WTC11 (cell line): ENCODE data around the gene TSKU.

Experiments
- FOXP1 ChIP-seq: sonication (generic); formaldehyde crosslinking; IDR thresholded peaks from 2 replicates; pipeline ENCODE4 v1.8.0; 2022; ENCODE audit warnings: missing genetic modification reagents, mild to moderate bottlenecking, moderate library complexity, borderline replicate concordance
- NFYB ChIP-seq: sonication (generic); formaldehyde crosslinking; conservative IDR thresholded peaks from 2 replicates; pipeline ENCODE4 v1.8.0; 2022; ENCODE audit warnings: low read depth, missing genetic modification reagents
- ZBTB21 ChIP-seq: sonication (generic); formaldehyde crosslinking; IDR thresholded peaks from 2 replicates; pipeline ENCODE4 v1.8.1; 2023; ENCODE audit warnings: mild to moderate bottlenecking, missing genetic modification reagents, borderline replicate concordance
- ZNF317 ChIP-seq: sonication (generic); formaldehyde crosslinking; IDR thresholded peaks from 2 replicates; pipeline ENCODE4 v1.8.1; 2023; ENCODE audit warnings: low read depth, mild to moderate bottlenecking, moderate library complexity, missing genetic modification reagents, borderline replicate concordance
- TF ChIP-seq, protein P1 (sequence below): fragments of 200-600 bp; IDR thresholded peaks from 2 replicates; pipeline ENCODE4 v1.8.0; 2022; ENCODE audit warnings: antibody characterized with exemption
- TF ChIP-seq, protein P2 (sequence below): sonication (generic); formaldehyde crosslinking; IDR thresholded peaks from 2 replicates; pipeline ENCODE4 v1.8.0; 2023; ENCODE audit warnings: missing genetic modification reagents, mild to moderate bottlenecking, borderline replicate concordance
- TF ChIP-seq, protein P3 (sequence below): sonication (generic); formaldehyde crosslinking; IDR thresholded peaks from 2 replicates; pipeline ENCODE4 v1.8.1; 2023; ENCODE audit warnings: mild to moderate bottlenecking, missing genetic modification reagents, moderate library complexity
- TF ChIP-seq, protein P4 (sequence below): fragments of 250-450 bp; sonication (Bioruptor Pico); IDR thresholded peaks from 2 replicates; pipeline ENCODE4 v2.1.2; 2022; ENCODE audit warnings: mild to moderate bottlenecking, moderate library complexity

DNA sequence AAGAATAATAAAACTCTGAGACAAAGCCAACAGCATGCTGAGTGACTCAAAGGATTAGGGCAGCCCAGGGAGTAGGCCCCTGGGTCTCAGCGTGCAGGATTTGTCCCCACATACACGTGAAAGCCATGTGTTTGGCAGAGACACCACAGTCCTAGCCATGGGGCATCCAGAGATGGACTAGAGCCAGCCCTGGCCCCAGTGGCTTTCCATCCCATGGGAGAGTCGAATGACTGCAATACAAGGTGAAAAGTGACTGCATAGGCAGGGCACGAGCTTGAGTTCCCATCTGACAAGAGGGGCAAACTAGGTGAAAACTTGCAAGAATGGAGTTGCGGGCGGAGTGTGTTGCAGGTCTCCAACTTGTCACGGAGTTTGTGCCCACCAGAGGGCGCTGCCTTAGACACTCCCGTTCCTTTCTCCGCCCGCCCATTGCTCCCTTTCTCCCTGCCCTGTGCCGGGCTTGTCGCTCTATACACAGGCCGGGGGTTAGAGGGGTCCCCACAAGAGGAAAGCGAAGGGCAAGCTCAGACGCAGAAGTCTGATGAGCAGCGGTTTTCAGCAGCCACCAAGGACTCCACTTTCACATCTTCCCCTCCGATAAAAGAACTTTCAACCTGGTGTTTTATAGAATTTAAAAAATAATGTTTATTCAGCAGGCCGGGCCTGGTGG lies 24.2 kb downstream of the TSKU start:
- TF ChIP-seq, protein P1, sequence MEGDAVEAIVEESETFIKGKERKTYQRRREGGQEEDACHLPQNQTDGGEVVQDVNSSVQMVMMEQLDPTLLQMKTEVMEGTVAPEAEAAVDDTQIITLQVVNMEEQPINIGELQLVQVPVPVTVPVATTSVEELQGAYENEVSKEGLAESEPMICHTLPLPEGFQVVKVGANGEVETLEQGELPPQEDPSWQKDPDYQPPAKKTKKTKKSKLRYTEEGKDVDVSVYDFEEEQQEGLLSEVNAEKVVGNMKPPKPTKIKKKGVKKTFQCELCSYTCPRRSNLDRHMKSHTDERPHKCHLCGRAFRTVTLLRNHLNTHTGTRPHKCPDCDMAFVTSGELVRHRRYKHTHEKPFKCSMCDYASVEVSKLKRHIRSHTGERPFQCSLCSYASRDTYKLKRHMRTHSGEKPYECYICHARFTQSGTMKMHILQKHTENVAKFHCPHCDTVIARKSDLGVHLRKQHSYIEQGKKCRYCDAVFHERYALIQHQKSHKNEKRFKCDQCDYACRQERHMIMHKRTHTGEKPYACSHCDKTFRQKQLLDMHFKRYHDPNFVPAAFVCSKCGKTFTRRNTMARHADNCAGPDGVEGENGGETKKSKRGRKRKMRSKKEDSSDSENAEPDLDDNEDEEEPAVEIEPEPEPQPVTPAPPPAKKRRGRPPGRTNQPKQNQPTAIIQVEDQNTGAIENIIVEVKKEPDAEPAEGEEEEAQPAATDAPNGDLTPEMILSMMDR, result peak; percentile 76
- TF ChIP-seq ZBTB21 (CRISPR knock-in tag) (no peak), NFYB (CRISPR knock-in tag) (no peak), FOXP1 (CRISPR knock-in tag) (no peak), ZNF317 (CRISPR knock-in tag) (no peak)
- TF ChIP-seq, protein P2, sequence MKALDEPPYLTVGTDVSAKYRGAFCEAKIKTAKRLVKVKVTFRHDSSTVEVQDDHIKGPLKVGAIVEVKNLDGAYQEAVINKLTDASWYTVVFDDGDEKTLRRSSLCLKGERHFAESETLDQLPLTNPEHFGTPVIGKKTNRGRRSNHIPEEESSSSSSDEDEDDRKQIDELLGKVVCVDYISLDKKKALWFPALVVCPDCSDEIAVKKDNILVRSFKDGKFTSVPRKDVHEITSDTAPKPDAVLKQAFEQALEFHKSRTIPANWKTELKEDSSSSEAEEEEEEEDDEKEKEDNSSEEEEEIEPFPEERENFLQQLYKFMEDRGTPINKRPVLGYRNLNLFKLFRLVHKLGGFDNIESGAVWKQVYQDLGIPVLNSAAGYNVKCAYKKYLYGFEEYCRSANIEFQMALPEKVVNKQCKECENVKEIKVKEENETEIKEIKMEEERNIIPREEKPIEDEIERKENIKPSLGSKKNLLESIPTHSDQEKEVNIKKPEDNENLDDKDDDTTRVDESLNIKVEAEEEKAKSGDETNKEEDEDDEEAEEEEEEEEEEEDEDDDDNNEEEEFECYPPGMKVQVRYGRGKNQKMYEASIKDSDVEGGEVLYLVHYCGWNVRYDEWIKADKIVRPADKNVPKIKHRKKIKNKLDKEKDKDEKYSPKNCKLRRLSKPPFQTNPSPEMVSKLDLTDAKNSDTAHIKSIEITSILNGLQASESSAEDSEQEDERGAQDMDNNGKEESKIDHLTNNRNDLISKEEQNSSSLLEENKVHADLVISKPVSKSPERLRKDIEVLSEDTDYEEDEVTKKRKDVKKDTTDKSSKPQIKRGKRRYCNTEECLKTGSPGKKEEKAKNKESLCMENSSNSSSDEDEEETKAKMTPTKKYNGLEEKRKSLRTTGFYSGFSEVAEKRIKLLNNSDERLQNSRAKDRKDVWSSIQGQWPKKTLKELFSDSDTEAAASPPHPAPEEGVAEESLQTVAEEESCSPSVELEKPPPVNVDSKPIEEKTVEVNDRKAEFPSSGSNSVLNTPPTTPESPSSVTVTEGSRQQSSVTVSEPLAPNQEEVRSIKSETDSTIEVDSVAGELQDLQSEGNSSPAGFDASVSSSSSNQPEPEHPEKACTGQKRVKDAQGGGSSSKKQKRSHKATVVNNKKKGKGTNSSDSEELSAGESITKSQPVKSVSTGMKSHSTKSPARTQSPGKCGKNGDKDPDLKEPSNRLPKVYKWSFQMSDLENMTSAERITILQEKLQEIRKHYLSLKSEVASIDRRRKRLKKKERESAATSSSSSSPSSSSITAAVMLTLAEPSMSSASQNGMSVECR (CRISPR knock-in tag), result no peak
- TF ChIP-seq, protein P3, sequence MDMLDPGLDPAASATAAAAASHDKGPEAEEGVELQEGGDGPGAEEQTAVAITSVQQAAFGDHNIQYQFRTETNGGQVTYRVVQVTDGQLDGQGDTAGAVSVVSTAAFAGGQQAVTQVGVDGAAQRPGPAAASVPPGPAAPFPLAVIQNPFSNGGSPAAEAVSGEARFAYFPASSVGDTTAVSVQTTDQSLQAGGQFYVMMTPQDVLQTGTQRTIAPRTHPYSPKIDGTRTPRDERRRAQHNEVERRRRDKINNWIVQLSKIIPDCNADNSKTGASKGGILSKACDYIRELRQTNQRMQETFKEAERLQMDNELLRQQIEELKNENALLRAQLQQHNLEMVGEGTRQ (CRISPR knock-in tag), result no peak
- TF ChIP-seq, protein P4, sequence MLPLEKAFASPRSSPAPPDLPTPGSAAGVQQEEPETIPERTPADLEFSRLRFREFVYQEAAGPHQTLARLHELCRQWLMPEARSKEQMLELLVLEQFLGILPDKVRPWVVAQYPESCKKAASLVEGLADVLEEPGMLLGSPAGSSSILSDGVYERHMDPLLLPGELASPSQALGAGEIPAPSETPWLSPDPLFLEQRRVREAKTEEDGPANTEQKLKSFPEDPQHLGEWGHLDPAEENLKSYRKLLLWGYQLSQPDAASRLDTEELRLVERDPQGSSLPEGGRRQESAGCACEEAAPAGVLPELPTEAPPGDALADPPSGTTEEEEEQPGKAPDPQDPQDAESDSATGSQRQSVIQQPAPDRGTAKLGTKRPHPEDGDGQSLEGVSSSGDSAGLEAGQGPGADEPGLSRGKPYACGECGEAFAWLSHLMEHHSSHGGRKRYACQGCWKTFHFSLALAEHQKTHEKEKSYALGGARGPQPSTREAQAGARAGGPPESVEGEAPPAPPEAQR (CRISPR knock-in tag), result no peak
